ENCODE measurements around the gene KRT80. TPM values are rescaled to one million over a fixed set of nuclear protein-coding genes. Genes with fewer than 3 reads are reported as not detected.

KRT80 gene
- total RNA-seq, 4 donors from 2014 or later, result 0.34 to 1.6 TPM; not detected in 2

DNA sequence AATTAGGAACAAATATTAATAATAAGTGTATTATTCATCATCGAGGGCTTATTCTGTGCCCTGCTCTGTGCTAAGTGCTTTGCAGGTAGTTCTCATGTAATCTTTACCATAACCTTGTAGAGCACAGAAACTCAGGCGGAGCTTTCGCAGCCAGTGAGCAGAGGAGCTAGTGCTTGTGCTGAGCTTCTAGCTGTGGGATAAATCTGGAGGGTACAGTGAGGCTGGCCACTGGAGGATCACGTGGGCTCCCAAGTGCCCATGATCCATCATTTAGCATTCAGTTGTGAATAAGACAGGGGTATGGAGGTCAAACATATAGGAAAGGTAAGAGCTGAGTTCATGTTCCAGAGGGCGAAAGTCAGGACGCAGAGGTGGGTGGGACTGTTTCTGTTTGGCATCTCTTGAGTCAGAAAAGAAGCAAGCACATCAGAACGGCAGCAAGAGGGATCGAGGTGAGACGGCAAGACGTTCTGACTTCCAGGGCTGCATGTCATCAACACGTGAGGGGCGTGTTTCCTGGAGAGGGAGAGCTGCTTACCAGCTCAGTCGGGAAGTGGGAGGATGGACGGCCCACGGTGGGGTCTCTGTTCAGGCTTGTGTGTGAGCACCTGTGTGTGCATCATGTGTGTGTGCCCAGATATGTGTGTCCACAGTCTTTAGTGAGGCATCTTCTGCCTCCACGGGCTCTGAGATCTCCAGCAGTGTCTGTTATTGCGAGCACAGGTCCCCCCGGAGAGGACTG is 16.8 kb upstream of the KRT80 start:
- peak in 1 of 2 donors; percentile 3 for DNase-seq
- TF ChIP-seq CTCF (IDR thresholded peaks at IDR 0.05), result no peak
- no peak for TF ChIP-seq POLR2A (IDR thresholded peaks at IDR 0.05)
- Histone ChIP-seq H3K4me3 (replicated peaks in 1 of 3) (no peak overlapping the region), H3K9me3 (no peaks in the 10 kb centered on the region), H3K27ac (peak overlapping the region; percentile 69 to 93 (median 81)), H3K4me1 (peaks cover 12 to 22% of the 10 kb centered on the region in 2 donors), H3K27me3 (no peaks in the 10 kb centered on the region), H3K36me3 (no peaks in the 10 kb centered on the region)
- intact Hi-C loops (cut with DNase I), result no loop called here
- 81 to 83% methylated on average over 18 of the region's 18 CpGs for WGBS, 2 donors

- H3K27ac ChIP-seq, result peak overlapping the region; percentile 69 to 93 (median 81)
- DNase-seq, result peak; percentile 94
- intact Hi-C loops (cut with DNase I), result no loop called here
Observed at GRCh38 chr12:52207895-52208294, 16.1 kb upstream of the KRT80 start.

GRCh38 chr12:52207106-52207505 is 15.3 kb upstream of the KRT80 start:
- Histone ChIP-seq H3K36me3 (no peaks in the 10 kb centered on the region), H3K4me1 (peaks cover 22 to 27% of the 10 kb centered on the region in 2 donors), H3K9me3 (no peaks in the 10 kb centered on the region), H3K4me3 (replicated peaks in 1 of 3) (no peak overlapping the region), H3K27me3 (no peaks in the 10 kb centered on the region), H3K27ac (peak overlapping the region; percentile 69 to 93 (median 81))
- TF ChIP-seq CTCF (IDR thresholded peaks at IDR 0.05) (no peak), POLR2A (IDR thresholded peaks at IDR 0.05) (no peak)
- WGBS, 2 donors, result 95 to 100% methylated on average over 2 of the region's 2 CpGs
- intact Hi-C loops (cut with DNase I), result no loop called here
- no peak for DNase-seq

More at GRCh38 chr12:52207895-52208294, 16.1 kb upstream of the KRT80 start:
- 0 to 17% methylated on average over 6 to 9 of the region's 10 CpGs for WGBS, 2 donors
- Histone ChIP-seq H3K9me3 (no peaks in the 10 kb centered on the region), H3K27me3 (no peaks in the 10 kb centered on the region), H3K4me3 (replicated peaks in 1 of 3) (no peak overlapping the region), H3K4me1 (peaks cover 14 to 20% of the 10 kb centered on the region in 2 donors), H3K36me3 (no peaks in the 10 kb centered on the region)
- TF ChIP-seq POLR2A (IDR thresholded peaks at IDR 0.05) (peak in 1 of 2 donors; percentile 37), CTCF (IDR thresholded peaks at IDR 0.05) (no peak)

GRCh38 chr12:52206304-52207040 is 14.7 kb upstream of the KRT80 start:
- intact Hi-C loops (cut with DNase I), result no loop called here
- no peak overlapping the region for H3K4me3 ChIP-seq (replicated peaks in 1 of 3)
- TF ChIP-seq CTCF (IDR thresholded peaks at IDR 0.05) (no peak), POLR2A (IDR thresholded peaks at IDR 0.05) (no peak)
- peak overlapping the region; percentile 69 to 93 (median 81) for H3K27ac ChIP-seq
- H3K9me3 ChIP-seq, result no peaks in the 10 kb centered on the region
- DNase-seq, result no peak
- H3K36me3 ChIP-seq, result no peaks in the 10 kb centered on the region
- 94 to 96% methylated on average over 9 of the region's 9 CpGs for WGBS, 2 donors
- H3K27me3 ChIP-seq, result no peaks in the 10 kb centered on the region
- H3K4me1 ChIP-seq, result peaks cover 29 to 33% of the 10 kb centered on the region in 2 donors
